CD4-positive, alpha-beta T cell treated with Interleukin-10 for 1 hour (primary cell): ENCODE results near the gene PDXDC1.
"Not testable (repeated sequence)": the region's sequence is repeated elsewhere in the genome, so short reads cannot be mapped to it uniquely, and the experiment has no call there.

Source experiments
- DNase-seq: peaks from one replicate; pipeline ENCODE4 v3.0.0-alpha.2; 2020

Gene PDXDC1

GRCh38 chr16:15137514-15137913 lies 162.7 kb downstream of the PDXDC1 start:
- DNase-seq, result not testable (repeated sequence)

DNA sequence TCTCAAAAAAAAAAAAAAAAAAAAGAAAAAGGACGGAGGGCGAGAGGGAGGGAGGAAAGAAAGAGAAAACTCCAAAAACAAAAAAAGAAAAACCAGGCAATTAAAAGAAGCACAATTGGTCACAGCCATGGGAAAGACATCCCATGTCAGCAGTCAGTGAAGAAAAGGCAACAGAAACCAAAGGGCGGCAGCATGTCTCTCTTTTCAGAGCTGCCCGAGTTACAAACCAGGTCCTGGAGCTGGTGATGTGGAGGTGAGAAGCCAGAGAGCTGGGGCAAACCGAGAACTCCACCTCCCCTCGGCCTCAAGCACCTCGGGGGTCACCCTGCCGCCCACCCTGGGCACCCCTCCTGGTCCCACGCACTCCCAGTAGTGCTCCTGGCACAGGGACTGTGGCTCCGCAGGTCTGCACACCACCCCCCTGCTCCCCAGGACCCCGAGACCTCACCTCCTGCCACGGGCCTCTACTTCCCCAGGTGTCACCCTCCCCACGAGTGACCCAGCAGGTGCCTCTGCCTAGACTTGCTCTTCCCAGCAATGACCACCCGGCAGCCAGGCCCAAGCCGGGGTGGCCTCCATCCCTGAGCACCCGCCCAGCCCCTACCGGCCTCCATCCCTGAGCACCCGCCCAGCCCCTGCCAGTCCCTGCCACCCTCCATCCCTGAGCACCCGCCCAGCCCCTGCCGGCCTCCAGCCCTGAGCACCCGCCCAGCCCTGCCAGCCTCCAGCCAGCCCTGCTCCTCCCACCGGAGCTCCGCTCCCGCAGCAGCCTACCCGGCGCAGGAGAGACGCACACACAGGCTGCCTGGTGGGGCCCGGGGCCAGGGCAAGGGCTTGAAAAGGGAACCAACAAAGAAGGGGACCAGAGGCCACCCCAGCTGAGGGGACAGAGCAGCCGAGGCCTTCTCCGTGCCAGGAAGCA lies 165.9 kb downstream of the PDXDC1 start:
- DNase-seq, result not testable (repeated sequence)

- DNase-seq, result no peak
Observed at GRCh38 chr16:15141586-15141985, 166.8 kb downstream of the PDXDC1 start.

- not testable (repeated sequence) for DNase-seq
Observed at GRCh38 chr16:15142107-15142890, 167.5 kb downstream of the PDXDC1 start.

GRCh38 chr16:15142891-15143600 lies 168.2 kb downstream of the PDXDC1 start:
- not testable (repeated sequence) for DNase-seq

DNA sequence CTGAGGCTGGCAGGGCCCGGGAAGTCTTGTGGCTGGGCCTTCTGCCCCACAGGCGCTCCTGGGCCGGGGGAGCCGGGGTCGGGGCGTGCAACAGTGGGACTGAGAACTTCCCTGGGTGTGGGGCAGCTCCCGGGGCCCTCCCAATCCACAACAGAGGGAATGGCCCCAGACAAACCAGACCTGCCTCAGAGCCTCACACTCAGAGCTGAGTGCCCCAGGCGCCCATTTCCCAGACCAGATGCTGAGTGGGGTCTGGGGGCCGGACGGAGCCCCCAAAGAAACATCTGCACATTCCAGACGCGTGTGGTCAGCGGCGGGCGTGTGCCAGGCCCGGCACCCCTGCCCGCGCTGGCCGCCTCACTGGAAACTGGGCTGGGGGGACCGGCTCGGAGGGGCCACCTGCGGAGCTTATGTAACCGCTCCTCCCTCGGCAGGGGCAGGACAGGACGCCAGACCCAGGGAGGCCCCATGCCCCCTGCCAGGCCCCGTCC lies 168.8 kb downstream of the PDXDC1 start:
- not testable (repeated sequence) for DNase-seq

- not testable (repeated sequence) for DNase-seq
Observed at GRCh38 chr16:15144092-15144631, 169.3 kb downstream of the PDXDC1 start.

GRCh38 chr16:15144781-15145417 lies 170.1 kb downstream of the PDXDC1 start:
- not testable (repeated sequence) for DNase-seq

DNA sequence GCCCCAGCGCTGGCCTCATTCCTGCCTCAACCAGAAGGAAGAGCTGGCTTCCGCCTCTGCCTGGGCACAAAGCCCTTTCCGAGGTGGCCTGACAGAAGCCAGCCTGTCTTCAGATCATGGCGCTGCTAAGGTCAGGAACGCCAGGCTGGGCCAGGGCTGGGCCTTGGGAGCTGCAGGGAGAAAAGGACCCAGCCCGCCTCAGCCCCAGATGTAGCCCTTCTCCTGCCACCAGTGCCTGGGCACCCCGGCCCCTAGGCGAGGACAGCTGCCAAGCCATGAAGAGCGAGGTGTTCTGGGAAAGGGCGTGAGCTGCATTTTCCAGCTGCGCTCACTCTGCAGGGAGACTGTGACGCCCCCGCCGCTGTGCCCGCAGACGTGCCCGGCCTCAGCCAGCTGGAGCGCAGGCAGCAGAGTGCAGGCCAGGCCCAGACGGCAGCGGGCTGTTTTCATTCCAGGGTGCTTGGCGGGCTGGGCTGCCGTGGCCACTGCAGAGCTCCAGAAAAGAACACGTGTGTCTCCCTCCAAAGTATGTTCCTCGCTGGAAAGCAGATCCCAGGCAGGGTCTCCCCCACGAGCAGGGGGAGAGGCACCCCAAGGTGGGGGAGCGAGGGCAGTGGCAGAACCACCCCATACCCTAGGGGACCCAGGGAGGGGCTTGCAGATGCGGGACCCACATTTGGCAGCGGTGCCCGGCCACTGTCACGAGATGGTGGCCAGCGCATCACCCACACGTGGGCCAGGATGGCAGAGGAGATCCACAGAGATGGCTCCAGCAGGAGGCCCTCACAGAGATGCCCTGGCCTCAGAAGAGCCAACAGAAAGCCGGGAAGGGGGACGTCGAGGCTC lies 170.8 kb downstream of the PDXDC1 start:
- DNase-seq, result not testable (repeated sequence)

DNA sequence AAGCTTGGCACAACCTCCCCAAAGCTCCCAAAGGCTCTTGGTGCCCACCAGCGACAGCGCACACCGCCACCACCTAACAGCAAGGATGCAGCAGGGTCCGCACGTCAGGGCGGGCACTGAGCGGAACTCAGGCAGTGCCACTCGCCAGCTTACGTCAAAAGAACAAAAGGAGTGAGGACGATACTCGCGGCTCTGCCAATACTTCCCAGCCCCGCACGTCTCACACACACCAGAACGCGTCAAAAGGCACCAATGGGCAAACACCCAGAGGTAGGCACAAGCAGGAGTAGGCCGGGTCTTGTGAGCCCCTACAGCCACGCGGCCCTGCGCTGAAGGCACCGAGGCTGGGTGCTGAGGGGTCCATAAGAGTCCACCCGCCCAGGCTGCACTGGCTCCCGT lies 171.4 kb downstream of the PDXDC1 start:
- not testable (repeated sequence) for DNase-seq

DNA sequence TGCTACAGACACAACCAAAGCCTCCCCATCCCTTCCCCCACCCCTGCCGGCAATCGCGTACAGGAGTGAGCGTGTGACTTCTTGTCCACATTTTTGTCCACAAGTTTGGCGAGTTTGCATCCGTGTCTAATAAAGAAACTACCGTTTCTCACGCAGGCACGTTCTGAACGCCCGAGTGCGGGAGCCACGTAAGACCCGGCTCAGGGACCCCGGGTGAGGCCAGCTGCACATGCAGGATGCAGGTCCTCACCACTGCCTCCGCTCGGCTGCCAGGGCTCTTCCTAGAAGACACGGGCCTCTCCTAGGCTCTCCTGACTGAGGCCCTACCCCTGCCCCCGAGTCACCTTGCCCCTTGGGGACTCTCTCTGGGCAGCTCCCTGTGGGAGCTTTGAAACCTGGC lies 174.0 kb downstream of the PDXDC1 start:
- DNase-seq, result not testable (repeated sequence)

- DNase-seq, result not testable (repeated sequence)
Observed at GRCh38 chr16:15149260-15149659, 174.4 kb downstream of the PDXDC1 start.

GRCh38 chr16:15154005-15154404 lies 179.2 kb downstream of the PDXDC1 start:
- DNase-seq, result peak; percentile 15

GRCh38 chr16:15154650-15155562 lies 180.1 kb downstream of the PDXDC1 start:
- DNase-seq, result peak; percentile 94

DNA sequence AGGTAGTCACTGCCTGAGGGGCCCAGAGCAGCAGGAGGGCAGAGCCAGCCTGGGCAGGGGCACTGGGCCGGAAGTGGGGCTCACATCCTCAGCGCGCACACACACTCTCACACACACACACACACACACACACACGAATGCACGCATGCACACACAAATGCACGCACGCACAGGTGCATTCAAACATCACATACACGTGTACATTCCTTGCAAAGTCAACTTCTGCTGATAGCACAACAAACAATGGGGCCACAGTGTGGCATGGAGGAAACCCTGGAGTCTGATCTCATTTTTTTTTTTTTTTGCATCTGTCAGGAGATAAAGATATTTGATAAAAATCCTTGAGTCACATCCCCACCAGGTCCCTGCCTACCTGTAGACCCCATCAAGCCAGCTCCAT lies 182.8 kb downstream of the PDXDC1 start:
- not testable (repeated sequence) for DNase-seq

GRCh38 chr16:15159671-15160070 lies 184.8 kb downstream of the PDXDC1 start:
- DNase-seq, result not testable (repeated sequence)

DNA sequence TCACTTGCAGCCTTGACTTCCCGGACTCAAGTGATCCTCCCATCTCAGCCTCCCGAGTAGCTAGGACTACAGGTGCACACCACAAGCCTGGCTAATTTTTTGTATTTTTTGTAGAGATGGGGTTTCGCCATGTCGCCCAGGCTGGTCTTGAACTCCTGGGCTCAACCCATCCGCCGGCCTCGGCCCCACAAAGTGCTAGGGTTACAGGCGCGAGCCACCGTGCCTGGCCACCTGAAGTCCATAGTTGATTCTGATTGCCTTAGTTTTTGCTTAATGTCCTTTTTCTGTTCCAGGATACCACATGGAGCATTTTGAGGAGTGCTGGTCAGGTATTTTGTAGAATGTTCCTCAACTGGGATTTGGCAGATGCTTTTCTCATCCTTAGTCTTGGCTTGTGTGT lies 185.7 kb downstream of the PDXDC1 start:
- not testable (repeated sequence) for DNase-seq

DNA sequence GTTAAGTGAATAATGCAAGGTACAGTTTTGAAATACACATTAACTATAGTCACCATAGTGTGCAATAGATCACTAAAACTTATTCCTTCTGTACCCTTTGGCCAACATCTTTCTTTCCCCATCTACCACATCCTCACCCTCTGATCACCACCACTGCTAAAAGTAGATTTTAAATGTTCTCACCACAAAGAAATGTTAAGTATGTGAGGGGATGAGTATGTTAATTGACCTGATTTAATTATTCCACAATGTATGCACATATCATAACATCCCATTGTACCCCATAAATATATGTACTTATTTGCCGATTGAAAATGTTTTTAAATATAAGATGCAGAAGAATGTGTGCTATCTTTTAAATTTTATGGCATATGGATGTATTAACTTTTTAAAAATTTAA lies 188.2 kb downstream of the PDXDC1 start:
- DNase-seq, result not testable (repeated sequence)

GRCh38 chr16:15166177-15166576 lies 191.4 kb downstream of the PDXDC1 start:
- not testable (repeated sequence) for DNase-seq

DNA sequence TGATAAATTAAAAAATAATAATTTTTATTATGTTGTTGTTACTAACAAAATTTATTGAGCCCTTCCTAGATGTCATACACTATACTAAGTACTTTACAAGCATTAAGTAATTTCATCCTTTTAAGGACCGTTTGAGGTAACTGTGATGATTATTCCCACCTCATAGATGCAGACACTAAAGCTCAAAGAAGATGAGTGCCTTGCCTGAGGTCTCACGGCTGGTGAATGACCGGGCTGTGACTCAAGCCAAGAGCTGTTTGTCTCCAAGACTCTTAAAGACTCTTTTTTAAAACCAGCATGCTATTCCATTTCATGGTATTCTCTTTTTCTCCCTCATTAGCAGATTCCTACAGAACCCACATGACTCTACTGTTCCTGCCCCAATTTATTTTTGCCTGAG lies 193.5 kb downstream of the PDXDC1 start:
- DNase-seq, result not testable (repeated sequence)
